GM21576 (cell line): ENCODE measurements around the gene CAMSAP1.

Experiments used
- ATAC-seq: cut with Tn5 transposase; IDR thresholded peaks from one replicate; pipeline ENCODE4 v1.9.1; 2021; ENCODE audit warnings: mild to moderate bottlenecking, moderate library complexity; ENCODE audit not compliant: unreplicated experiment

Gene CAMSAP1

DNA sequence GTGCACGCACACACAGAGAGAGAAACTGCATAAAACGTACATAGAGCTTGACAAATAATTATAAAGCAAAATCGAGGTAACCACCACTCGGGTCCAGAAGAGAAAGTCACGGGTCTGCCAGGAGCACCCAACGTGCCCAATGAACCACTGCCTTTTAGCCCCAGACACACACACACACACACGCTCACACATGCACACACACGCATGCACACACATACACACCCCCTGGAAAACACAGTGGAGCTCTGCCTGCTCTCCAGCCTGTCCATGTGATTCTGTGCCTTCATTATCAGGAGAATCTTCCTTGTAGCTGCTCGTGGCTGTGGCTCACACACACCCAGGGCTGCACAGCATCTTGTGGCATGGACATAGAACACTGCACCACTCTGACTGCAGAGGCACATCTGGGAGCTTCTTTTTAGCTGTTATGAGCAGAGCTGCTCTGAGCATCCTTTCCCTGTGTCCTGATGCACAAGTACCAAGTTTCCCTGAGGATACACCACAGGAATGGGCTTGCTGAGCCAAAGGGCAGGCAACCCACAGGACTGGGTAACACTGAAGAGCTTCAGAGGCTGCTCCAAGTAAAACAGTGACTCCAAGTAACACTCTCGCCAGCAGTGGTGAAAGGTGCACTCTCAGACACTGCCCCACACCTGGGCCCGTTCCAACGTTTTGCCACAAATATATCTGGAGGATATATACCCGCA is 58.9 kb downstream of the CAMSAP1 start:
- ATAC-seq = no peak

DNA sequence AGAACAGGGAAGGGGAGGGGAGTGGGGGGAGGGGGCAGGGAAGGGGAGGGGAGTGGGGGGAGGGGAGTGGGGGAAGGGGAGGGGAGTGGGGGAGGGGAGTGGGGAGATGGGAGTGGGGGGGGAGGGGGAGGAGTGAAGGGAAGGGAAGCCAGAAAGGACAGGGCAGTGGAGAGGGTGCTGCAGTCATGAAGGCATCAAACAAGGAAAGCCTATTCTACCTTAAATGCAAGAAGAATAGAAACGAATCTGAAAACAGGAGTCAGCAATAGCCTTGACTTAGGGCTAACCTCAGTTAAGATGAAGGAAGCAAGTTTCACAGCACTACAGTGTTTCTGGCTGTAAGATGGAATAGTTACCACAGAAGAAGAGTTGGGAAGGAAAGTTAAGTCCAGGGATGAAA is 59.5 kb downstream of the CAMSAP1 start:
- no peak for ATAC-seq

DNA sequence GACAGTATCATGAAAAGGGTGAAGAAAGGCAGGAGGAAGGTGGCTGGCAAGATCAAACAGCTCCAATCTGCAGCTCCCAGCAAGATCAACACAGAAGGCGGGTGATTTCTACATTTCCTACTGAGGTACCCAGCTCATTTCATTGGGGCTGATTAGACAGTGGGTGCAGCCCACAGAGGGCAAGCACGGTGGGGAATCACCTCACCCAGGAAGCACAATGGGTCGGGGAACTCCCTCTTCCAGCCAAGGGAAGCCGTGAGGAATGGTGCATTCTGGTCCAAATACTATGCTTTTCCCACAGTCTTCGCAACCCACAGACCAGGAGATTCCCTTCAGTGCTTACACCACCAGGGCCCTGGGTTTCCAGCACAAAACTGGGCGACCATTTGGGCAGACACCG is 66.8 kb downstream of the CAMSAP1 start:
- ATAC-seq = no peak

DNA sequence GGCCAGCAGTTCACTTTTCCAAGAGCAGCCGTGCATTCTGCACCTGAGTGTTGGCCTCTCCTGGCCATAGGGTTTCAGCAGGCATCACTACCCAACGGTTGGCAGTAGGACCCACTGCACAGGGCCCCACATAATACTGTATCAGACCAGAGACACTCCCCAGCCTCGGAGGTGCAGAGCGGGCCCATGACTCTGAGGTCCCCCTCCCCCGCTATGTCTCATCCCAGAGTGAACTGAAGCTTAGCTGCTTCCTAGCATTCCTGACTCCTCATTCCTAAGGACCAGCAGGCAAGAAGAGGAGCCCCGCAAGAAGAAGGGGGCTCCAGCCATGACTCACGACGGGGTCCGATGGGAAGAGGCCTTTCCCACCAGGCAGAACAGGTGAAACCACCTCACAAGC is 67.2 kb downstream of the CAMSAP1 start:
- ATAC-seq = no peak

DNA sequence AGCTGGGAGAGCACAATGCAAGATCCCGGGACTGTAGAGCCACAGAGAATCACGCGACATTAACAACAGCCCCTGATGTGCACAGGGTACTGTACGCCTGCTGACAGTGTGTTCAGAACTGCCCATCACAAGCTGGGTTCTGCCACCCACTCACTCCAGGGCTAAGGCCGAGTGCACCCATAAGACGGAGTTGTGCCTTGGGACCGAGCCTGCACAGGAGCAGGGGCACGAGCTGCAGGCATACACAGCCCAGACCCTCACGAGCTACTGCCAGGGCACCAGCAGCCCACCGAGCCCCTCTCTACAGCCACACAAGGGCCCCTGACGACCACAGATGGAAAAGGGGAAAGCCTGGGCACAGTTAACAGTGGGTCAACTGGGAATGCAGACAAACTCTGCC is 67.8 kb downstream of the CAMSAP1 start:
- no peak for ATAC-seq

DNA sequence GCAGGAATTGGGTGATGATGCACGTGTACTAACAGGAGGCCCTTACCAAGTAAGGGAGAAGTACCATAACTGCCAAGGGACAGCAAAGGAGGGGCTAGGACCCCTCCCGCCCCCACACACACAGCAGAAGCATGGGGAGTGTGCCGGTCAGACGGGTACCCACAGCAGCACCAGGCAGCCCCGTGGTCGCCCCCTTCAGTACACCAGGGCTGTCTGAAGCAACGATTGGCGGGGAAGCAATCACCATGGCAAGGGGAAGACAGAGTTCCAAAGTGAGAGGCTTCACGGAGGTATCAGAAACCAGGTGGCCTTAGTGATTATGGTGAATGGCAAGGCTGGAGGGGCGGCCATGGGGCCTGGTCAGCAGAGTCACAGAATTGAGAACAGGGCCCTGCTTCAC is 72.2 kb downstream of the CAMSAP1 start:
- ATAC-seq = no peak

DNA sequence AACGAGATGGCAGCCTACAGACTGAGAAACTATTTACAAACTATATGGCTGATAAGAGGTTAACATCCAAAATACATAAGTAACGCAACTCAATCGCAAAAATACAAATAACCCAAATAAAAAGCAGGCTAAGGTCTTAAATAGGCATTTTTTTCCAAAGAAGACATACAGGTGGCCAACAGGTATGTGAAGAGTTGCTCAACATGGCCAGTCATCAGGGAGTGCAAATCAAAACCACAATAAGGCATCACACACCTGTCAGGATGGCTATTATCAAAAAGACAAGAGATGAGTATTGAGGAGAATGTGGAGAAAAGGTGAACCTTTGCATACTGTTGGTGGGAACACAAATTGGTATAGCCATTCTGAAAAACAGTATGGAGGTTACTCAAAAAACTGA is 73.5 kb downstream of the CAMSAP1 start:
- no peak for ATAC-seq

DNA sequence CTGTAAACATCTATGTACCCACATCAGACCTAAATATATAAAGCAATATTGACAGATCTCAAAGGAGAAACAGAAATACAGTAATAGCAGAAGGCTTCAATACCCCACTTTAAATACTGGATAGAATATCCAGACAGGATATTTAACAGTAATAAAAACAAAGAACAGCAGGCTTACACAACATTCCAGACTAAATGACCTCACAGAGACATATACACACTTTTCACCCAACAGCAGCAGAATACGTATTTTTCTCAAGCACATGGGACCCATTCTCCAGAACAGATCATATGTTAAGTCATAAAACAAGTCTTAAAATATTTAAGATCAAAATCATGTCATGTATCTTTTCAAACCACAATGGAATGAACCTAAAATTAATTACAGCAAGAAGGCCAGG is 76.8 kb downstream of the CAMSAP1 start:
- ATAC-seq = no peak

DNA sequence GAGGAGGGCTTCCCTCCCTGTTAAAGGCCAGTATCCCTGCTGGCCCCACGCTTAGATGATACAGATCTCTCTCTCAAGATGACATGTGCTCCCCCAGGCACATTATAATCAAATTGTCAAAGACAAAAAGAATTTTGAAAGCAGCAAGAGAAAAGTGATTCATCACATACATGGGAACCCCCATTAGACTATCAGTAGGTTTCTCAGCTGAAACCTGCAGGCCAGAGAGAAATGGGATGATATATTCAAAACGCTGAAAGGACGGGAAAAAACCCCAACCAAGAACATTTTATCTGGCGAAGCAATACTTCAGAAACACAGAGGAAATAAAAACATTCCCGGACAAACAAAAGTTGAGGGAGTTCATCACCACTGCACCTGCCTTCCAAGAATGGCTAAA is 78.7 kb downstream of the CAMSAP1 start:
- ATAC-seq = no peak

DNA sequence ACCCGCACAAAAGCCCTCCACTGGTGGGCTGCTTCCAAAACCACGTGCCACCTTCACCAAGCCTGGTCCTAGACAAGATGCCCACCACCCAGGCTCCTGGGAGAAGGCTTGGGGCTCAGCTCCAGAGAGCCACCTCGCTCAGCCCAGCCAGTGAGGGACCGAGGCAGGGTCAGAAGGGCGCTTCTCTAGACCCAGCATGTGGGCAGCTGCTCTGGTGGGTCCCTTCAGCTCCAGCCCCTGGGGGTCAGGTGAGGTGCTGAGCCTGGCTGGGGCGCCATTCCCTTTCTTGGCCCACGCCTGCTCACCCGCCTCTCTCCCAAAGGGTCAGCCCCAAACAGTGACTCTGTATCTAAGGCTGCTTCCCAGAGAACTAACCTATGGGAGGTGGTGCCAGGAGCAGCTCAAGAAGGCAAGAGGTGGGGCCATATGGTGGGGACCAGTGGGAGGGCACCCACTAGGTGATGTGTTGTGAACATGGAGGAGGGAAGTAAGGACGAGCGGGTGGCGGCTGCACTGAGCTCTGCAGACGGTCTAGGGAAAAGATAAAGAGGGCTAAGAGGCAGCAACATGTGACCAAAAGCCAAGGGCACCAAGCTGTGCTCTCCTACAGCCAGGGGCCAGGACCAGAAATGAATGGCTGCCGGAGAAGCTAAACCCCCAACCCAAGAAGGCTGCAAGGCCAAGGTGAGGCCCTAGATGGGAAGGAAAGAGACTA is 79.3 kb downstream of the CAMSAP1 start:
- no peak for ATAC-seq

DNA sequence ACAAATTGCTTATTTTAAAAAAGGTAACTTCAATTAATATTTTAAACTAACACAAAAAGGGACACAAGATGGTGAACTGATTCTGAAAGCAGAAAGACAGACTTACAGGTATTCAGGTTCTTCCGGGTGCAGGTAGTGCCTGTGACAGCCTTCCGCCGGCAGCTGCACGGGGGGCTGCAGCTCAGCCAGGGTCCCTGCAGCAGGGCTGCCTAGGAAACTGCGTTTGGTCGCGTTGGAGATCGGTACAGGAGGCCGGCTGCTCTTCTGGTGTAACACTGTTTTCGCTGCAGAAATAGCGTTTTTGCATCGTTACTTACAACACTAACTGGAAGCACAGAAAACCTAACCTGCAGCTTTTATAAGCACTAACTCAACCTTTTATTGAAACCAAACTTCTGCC is 80.0 kb downstream of the CAMSAP1 start:
- no peak for ATAC-seq

DNA sequence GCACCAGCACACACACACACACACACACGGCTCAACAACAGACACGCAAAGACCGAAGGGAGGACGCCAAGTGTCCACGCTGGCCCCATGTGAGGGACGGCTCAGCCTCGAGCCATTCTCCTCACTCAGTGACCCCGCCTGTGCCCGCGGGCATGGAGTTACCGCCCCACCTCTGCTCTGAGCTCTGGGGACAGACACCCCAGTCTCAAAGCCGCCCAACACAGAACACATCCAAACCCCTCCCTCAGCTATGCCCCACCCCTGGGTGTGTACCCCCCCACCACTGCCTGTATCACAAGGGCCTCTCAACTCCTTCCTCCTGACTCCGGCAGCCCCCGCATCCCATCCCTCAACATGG is 81.2 kb downstream of the CAMSAP1 start:
- ATAC-seq = no peak

DNA sequence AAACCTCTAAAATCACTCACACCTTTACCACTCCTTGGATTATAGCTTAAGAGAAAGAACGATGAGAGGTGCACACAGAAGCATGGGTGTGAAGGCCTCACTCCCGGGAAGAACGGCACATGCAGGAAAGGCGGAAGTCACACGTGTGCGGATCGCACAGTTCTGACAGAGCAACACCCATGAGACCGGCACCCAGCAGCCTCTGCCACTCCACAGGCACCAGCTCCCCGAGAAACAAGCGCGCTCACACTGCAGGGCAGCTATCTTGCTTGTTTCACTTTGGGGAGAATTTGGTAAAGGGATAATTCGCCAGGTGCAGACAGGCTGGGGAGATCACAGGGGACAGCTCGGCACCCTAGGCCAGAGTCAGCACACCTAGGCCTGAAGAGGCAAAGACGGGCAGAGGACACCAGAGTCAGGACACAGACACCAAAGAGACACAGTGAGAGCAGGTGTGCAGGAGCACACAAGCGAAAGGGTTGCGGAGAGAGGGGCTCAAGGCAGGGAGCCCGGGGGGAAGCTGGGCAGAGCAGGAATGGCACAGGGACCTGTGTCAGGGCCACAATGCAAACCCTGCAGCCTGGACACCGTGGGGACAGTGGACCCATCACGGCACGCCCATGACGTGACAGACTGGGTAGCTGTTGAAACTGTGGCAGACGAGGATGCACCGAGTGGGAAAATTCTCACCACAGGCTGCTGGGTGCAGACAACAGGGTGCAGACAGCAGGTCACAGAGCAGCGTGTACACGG is 81.7 kb downstream of the CAMSAP1 start:
- ATAC-seq = no peak

DNA sequence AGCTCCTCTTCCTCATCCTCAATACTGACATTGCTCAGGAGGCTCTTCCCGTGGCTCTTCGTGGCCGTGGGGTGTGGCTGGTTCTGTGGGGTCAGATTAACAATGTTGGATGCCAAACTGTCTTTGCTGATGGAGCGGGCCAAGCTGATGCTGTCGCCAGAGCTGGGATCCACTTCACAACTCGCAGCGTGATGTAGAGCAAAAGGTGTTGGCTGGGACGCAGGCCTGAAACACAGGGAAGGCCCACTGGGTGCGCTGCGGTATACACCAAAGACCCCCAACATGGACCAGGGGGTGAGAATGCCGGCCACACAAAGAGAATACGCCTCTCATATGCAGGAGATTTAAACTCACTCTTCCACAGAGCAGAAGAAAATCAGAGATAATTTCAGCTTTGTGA is 84.3 kb downstream of the CAMSAP1 start:
- no peak for ATAC-seq

DNA sequence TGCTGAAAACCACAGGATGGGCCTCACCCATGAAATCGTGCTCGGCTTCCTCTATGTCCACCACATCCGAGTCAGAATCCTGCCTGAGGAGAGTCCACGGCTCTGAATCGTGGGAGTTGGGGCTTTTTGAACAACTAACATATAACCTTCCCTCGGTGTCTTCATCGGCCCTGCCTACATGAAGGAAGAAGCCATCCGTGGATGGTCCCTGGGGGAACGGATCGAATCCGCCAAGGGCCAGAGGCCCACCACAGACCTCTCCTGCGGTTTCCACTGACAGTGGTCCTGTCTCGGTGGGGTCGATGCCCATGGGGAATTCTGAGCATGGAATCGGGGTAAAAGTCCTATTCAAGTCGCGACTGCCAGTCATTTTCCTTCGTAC is 85.0 kb downstream of the CAMSAP1 start:
- ATAC-seq = no peak

DNA sequence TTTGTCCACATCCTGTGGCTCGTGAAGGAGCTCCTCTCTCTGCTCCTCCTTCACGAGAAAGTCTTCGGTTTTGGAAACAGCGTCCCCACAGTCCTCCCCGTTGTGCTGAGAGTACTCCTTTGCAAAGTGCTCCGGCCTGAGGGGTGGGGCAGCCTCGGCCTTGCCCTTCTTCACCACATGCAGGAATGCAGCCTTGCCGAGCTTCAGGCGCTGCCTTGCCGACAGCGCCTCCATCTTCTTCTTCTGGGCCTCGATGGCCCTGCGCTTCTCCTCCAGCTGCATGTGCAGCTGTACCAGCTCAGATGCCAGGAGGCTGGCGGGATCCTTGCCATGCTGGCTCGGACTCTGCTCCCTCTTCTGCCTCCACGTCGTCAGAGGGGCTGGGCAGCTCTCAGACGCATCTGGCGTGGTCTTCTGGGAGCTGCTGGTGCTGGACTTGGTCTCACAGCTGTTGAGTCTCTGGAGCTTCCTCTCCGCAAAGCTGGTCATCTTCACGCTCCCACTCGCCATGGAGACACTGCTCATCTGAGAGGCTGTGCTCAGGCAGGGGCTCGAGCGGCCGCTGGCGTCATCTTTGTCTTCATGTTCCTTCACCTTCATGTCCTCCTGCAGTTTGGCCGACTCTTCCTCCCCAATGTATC is 85.5 kb downstream of the CAMSAP1 start:
- no peak for ATAC-seq

DNA sequence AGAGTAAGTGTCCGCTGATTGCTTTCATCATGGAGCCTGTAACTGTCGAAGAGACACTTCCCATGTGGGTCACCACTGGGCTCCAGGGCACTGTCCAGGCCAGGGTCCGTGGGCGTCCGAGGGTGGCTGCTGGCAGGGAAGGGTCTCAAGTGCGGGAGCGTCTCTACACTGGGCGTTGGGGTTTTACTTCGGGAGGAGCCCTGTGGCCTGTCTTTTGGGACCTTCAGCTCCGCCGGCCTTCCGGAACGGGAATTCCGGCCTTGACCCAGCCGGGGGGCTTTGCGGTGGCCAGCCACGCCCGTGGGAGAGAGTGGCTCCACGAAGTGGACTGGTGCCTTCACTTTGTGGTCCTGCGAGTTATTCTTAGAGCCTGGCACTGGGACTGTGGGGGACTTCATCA is 86.2 kb downstream of the CAMSAP1 start:
- no peak for ATAC-seq

DNA sequence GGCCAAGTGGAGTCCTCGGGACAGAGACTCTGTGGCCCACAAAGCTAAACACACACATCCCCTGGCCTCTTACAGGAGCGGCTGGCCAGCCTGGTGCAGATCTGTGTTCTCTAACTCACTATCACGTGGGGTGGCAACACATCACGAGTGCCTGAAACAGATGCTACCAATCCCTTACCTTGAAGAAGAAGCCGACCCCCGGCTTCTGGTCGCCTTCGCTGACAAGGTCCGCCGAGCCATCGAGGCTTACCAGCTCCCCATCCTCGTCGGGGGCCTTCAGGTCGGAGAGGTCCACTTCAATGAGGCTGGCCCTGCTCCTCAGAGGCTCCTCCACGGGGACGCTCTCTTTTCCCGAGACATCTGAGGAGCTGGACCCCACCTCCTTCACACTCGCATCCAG is 86.7 kb downstream of the CAMSAP1 start:
- no peak for ATAC-seq

DNA sequence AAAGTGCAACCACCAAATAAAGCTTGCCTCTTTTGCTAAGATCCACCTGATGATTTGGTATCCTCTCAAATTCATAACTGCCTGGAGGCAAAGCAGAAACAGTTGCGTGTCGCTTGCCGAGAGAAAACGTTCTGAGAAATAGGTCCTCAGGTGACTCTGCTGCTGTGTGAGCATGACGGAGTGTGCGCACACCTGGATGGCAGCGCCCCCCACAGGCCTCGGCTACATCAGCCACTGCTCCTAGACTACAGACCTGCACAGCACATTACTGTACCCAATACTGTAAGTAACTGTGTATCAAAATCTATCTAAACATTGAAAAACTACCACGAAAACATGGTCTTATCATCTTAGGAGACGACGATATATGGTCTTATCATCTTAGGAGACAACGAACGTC is 87.4 kb downstream of the CAMSAP1 start:
- ATAC-seq = no peak

DNA sequence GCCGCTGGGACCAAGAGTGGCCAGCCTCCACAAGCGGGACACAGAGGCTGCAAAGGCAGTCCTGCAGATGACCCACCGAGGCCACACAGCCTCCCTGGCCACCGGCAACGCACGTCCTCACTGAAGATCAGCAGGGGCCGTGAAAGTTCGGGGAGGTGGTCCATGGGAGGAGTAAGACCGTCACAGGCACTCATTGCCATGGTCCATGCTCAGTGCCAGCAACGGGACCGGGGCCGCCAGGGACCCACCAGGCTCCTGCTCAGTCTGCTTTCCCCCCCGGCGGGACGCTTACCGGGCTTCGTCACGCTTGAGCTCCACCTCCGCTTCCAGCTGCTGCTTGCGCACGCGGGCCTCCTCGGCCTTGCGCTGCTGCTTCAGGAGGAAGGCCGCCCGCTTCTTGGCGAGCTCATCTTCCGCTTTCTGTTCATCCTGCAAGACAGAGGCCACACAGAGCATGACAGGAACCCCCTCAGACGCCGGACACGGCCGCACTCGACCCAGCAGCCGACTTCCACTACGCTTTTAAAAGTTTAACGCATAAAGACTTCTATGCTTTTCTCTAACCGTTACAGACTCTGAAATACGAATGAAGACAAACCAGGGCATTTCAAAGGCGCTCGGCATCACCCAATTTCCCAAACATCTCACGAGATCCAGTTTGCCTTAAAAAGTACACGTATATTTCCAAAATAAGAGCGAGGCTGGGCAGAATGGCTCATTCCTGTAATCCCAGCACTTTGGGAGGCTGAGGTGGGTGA is 88.4 kb downstream of the CAMSAP1 start:
- no peak for ATAC-seq
